Chondrocyte (in vitro differentiated cells): ENCODE results near the gene ACYP2. TPM values are rescaled to one million over a fixed set of nuclear protein-coding genes. Genes with fewer than 3 reads are reported as not detected.

Experiments used
- DNase-seq: peaks from one replicate; pipeline ENCODE4 v3.0.0; 2021; ENCODE audit warnings: mixed read lengths, low spot score
- H3K27ac Mint-ChIP-seq: one replicate; pipeline ENCODE4 v1.8.0; 2021; ENCODE audit warnings: mild to moderate bottlenecking, moderate library complexity, mixed read lengths; ENCODE audit not compliant: unreplicated experiment
- H3K27me3 Mint-ChIP-seq: 2 replicates; pipeline ENCODE4 v1.8.0; 2021; ENCODE audit warnings: low read depth, mixed read lengths
- H3K36me3 Mint-ChIP-seq: 2 replicates; pipeline ENCODE4 v1.8.0; 2021; ENCODE audit warnings: low read depth, mixed read lengths
- H3K4me1 Mint-ChIP-seq: 2 replicates; pipeline ENCODE4 v1.8.0; 2021; ENCODE audit warnings: low read depth, mild to moderate bottlenecking, mixed read lengths
- H3K4me3 Mint-ChIP-seq: one replicate; pipeline ENCODE4 v1.8.0; 2021; ENCODE audit warnings: mild to moderate bottlenecking, moderate library complexity, mixed read lengths; ENCODE audit not compliant: unreplicated experiment
- H3K9me3 Mint-ChIP-seq: 2 replicates; pipeline ENCODE4 v1.8.0; 2021; ENCODE audit warnings: low read depth, mixed read lengths
- total RNA-seq: library from RNA; stranded (reverse); gene quantifications from 3 replicates; pipeline ENCODE4 v1.2.1, GENCODE V29; 2021
- TF ChIP-seq, protein P1 (sequence below): fragments of 200-600 bp; sonication (generic); IDR thresholded peaks from 2 replicates; pipeline ENCODE4 v1.5.0; 2021; ENCODE audit warnings: antibody characterized with exemption, mild to moderate bottlenecking, moderate library complexity

Gene ACYP2
- total RNA-seq, 1 donor from 2014 or later: 6.5 TPM

DNA sequence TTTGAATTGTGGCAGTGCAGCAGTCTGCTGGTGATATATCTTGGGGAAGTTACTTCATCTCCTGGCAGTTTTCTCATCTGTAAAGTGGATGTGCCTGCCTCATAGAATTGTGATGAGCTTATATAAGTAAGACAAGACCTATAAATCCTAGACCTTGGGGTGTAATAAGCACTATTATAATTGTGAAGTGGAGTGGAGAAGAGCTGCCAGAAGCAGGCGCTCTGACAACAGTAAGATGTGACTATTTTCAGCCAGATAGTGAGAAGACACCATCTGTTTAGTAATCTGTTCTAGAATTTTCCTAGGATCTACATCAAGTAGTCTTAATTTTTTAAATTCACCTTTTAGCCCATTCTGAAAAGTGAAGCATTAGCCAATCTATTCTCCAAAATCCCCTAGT lies 226.2 kb downstream of the ACYP2 start:
- no peaks in the 10 kb centered on the region for H3K4me1 Mint-ChIP-seq
- H3K27ac Mint-ChIP-seq: no peak overlapping the region
- no peaks in the 10 kb centered on the region for H3K36me3 Mint-ChIP-seq
- no peaks in the 10 kb centered on the region for H3K9me3 Mint-ChIP-seq
- H3K27me3 Mint-ChIP-seq: no peaks in the 10 kb centered on the region
- H3K4me3 Mint-ChIP-seq: no peak overlapping the region
- no peak for DNase-seq
- TF ChIP-seq, protein P1, sequence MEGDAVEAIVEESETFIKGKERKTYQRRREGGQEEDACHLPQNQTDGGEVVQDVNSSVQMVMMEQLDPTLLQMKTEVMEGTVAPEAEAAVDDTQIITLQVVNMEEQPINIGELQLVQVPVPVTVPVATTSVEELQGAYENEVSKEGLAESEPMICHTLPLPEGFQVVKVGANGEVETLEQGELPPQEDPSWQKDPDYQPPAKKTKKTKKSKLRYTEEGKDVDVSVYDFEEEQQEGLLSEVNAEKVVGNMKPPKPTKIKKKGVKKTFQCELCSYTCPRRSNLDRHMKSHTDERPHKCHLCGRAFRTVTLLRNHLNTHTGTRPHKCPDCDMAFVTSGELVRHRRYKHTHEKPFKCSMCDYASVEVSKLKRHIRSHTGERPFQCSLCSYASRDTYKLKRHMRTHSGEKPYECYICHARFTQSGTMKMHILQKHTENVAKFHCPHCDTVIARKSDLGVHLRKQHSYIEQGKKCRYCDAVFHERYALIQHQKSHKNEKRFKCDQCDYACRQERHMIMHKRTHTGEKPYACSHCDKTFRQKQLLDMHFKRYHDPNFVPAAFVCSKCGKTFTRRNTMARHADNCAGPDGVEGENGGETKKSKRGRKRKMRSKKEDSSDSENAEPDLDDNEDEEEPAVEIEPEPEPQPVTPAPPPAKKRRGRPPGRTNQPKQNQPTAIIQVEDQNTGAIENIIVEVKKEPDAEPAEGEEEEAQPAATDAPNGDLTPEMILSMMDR: peak; percentile 32

DNA sequence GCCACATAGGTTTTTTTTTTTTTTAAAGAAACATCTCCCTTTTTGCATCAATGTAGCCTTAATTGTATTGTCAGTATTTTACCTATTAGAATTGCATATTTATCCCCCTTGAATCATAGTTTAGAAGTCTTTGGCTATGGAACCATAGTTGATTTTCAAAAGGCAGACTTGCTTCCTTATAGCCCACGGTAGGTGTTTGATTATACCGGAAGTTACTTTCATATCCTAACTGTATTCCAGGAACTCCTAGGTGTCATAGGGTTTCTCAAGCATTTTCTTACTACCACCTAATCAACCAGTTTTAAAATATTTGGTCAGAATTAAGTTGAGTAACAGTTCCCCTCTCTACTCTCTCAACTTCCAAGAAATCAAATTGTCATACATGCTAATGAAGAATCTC lies 227.2 kb downstream of the ACYP2 start:
- TF ChIP-seq, protein P1: no peak
- H3K4me1 Mint-ChIP-seq: no peaks in the 10 kb centered on the region
- H3K27ac Mint-ChIP-seq: no peak overlapping the region
- no peak for DNase-seq
- H3K9me3 Mint-ChIP-seq: no peaks in the 10 kb centered on the region
- H3K4me3 Mint-ChIP-seq: no peak overlapping the region
- H3K36me3 Mint-ChIP-seq: no peaks in the 10 kb centered on the region
- no peaks in the 10 kb centered on the region for H3K27me3 Mint-ChIP-seq

DNA sequence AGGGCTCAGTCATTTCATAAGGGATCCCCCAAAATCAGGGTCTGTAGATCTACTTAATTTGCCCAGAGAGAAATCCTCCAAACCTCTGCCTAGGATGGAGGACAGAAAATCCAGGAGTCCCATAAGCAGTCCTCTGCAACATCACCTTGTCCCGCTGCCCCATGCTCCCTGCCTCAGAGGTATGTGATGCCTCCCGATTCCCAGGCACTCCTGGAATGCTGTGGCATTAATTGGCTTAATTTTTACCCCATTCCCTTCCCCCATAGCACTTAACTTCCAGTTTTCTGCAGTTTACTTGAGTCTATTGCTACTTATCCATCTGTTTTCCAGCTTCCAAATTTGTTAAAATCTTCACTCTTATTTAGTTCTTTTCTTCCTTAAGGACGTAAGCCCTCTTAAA lies 232.2 kb downstream of the ACYP2 start:
- Mint-ChIP-seq H3K27me3 (no peaks in the 10 kb centered on the region), H3K4me1 (peaks cover 3% of the 10 kb centered on the region), H3K36me3 (no peaks in the 10 kb centered on the region), H3K4me3 (no peak overlapping the region), H3K9me3 (no peaks in the 10 kb centered on the region), H3K27ac (no peak overlapping the region)
- DNase-seq: no peak
- TF ChIP-seq, protein P1: no peak

- no peak overlapping the region for H3K4me3 Mint-ChIP-seq
- H3K27ac Mint-ChIP-seq: no peak overlapping the region
- TF ChIP-seq, protein P1: no peak
Measured at GRCh38 chr2:54348646-54349045, 233.2 kb downstream of the ACYP2 start.

DNA sequence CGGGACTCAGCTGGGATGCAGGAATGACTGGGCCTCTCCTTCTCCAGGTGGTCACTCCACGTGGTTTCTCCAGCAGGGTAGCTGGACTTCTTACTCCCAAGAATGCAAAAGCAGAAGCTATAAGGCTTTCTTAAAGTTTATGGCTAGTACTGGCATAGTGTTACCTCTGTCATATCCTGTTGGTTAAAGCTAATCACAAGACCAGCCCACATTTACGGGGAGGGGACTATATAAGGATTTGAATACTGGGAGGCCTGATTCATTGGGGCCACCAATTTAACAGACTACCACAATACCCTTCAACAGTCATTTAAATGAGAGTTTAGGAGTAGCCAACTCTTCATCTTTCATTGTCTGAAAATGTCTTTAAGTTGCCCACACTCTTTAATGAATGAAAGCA lies 235.0 kb downstream of the ACYP2 start:
- H3K4me1 Mint-ChIP-seq: peaks cover 3% of the 10 kb centered on the region

More at GRCh38 chr2:54348646-54349045, 233.2 kb downstream of the ACYP2 start:
- H3K4me1 Mint-ChIP-seq: peaks cover 3% of the 10 kb centered on the region
- H3K27me3 Mint-ChIP-seq: no peaks in the 10 kb centered on the region
- no peaks in the 10 kb centered on the region for H3K36me3 Mint-ChIP-seq
- H3K9me3 Mint-ChIP-seq: no peaks in the 10 kb centered on the region
- no peak for DNase-seq

More for the DNA sequence above, 235.0 kb downstream of the ACYP2 start:
- no peaks in the 10 kb centered on the region for H3K36me3 Mint-ChIP-seq
- no peaks in the 10 kb centered on the region for H3K27me3 Mint-ChIP-seq
- TF ChIP-seq, protein P1: no peak
- H3K27ac Mint-ChIP-seq: no peak overlapping the region
- DNase-seq: no peak
- no peaks in the 10 kb centered on the region for H3K9me3 Mint-ChIP-seq
- H3K4me3 Mint-ChIP-seq: no peak overlapping the region
